Measurements from ENCODE around the gene BST2. TPM values are rescaled to one million over a fixed set of nuclear protein-coding genes. Genes with fewer than 3 reads are reported as not detected.

Gene BST2
- total and polyA plus RNA-seq, 2 of the 4 experiments (the other 2 are of a cell fraction) = 0.18 to 0.92 TPM

GRCh38 chr19:17447704-17448130 lies 42.3 kb upstream of the BST2 start:
- Histone ChIP-seq H3K4me1 (ENCODE audit: control insufficient read depth, insufficient read depth, low read length) (no peaks in the 10 kb centered on the region), H2AK9ac (replicated peaks; ENCODE audit: low read depth, low read length, poor library complexity) (peak overlapping the region; percentile 55), H3K79me1 (ENCODE audit: low read depth in 1 of 2, low read length in 2 of 2) (no peaks in the 10 kb centered on the region), H3K36me3 (ENCODE audit: control insufficient read depth, insufficient read depth, low read length) (no peaks in the 10 kb centered on the region), H3K18ac (ENCODE audit: low read depth, low read length) (no peak overlapping the region), H3K9me1 (ENCODE audit: insufficient read depth, low read length) (no peaks in the 10 kb centered on the region), H3K4me3 (ENCODE audit: insufficient read depth, low read depth, low read length) (peak overlapping the region; percentile 30; the same call in 1 of the 2 replicates), H3K9me3 (ENCODE audit: control insufficient read depth, insufficient read depth, low read length) (no peaks in the 10 kb centered on the region), H3K14ac (replicated peaks; ENCODE audit: low read depth, low read length) (no peak overlapping the region), H3K27ac (ENCODE audit: insufficient read depth, low read length) (no peak overlapping the region), H4K5ac (ENCODE audit: low read depth, low read length) (no peak overlapping the region), H2AFZ (replicated peaks; ENCODE audit: low read length, poor library complexity) (peak overlapping the region; percentile 80), H2BK120ac (ENCODE audit: low read depth, low read length) (no peak overlapping the region), H2BK15ac (ENCODE audit: low read depth, low read length) (no peak overlapping the region), H3K27me3 (ENCODE audit: control insufficient read depth, insufficient read depth, low read length) (peaks cover 12% of the 10 kb centered on the region), H3K4me2 (ENCODE audit: low read depth, low read length) (peak overlapping the region; percentile 17; the same call in 1 of the 2 replicates), H4K20me1 (ENCODE audit: insufficient read depth, low read length) (no peaks in the 10 kb centered on the region; the same call in 1 of the 2 replicates), H3K23ac (ENCODE audit: low read depth, low read length) (no peak overlapping the region), H3K9ac (ENCODE audit: low read depth, low read length) (no peak overlapping the region), H2BK5ac (ENCODE audit: low read depth, low read length, poor library complexity, severe bottlenecking) (no peak overlapping the region), H4K91ac (ENCODE audit: insufficient read depth, low read depth, low read length) (no peak overlapping the region), H2BK20ac (ENCODE audit: low read depth, low read length) (no peak overlapping the region), H3K56ac (ENCODE audit: extremely low read depth, insufficient read depth, low read length) (no peak overlapping the region), H2AK5ac (ENCODE audit: low read depth, low read length) (no peak overlapping the region), H3K4ac (ENCODE audit: low read depth, low read length) (no peak overlapping the region), H4K8ac (ENCODE audit: low read depth in 2 of 2, low read length in 2 of 2) (no peak overlapping the region)
- no peak for TF ChIP-seq NFE2L2 (IDR thresholded peaks at IDR 0.05; ENCODE audit: low read depth, low read length)
- no TSS peak for BruUV-seq (replicated peaks)
- dilution Hi-C loops (cut with HindIII; ENCODE audit: low sequenced_read_pairs, unreplicated experiment) (no loop called here), intact Hi-C loops (cut with micrococcal nuclease) (no loop called here), in situ Hi-C loops (cut with MboI; ENCODE audit: low sequenced_read_pairs) (no loop called here)
- CTCF ChIA-PET = interaction anchor here (0.7 kb wide), 1 partner anchor 19 kb away, joined by 3 read pairs; no protein-coding TSS in a partner anchor
- ATAC-seq (ENCODE audit: low read depth) = no peak
- DNase-seq = no peak
- POLR2A ChIA-PET (ENCODE audit: unreplicated experiment) = no interaction called here
- WGBS, 2 experiments (ENCODE audit: extremely low coverage in 2 of 2, insufficient read length in 1 of 2) = 90% methylated on average over 1 of the region's 5 CpGs; no CpG with 5 or more reads in 1 of the 2 experiments

Measured in IMR-90 (cell line).